Endothelial cell of umbilical vein (primary cell): ENCODE measurements around the gene PLA2G2D. TPM values are rescaled to one million over a fixed set of nuclear protein-coding genes. Genes with fewer than 3 reads are reported as not detected.

Experiments
- BruUV-seq: library from RNA; stranded (reverse); fragments of 400-500 nt; replicated peaks from 2 replicates; lab custom pipeline; 2021; lab: Mats Ljungman, UMichigan
- CTCF ChIA-PET: fragments of 300-600, 350-600 bp; sonication (Branson Sonifier 250); formaldehyde crosslinking; loops from one replicate; lab custom pipeline; 2021; ENCODE audit warnings: antibody characterized with exemption, inconsistent platforms; lab: Charles Lee
- POLR2A ChIA-PET: fragments of 300-600, 350-600 bp; sonication (Branson Sonifier 250); formaldehyde crosslinking; loops from one replicate; lab custom pipeline; 2021; ENCODE audit warnings: antibody characterized with exemption, inconsistent platforms; lab: Charles Lee
- DNase-seq: peaks from one replicate; pipeline ENCODE4 v3.0.0-alpha.2; 2011; ENCODE audit warnings: low read depth, low spot score
- FAIRE-seq: peaks from 2 replicates; lab custom pipeline; 2011; peaks lifted over from hg19 to GRCh38; lab: Jason Lieb, UNC
- H2AFZ ChIP-seq: 2 replicates; pipeline ENCODE4 v1.6.0; 2012; ENCODE audit warnings: low read depth, low read length, control low read depth, inconsistent platforms
- H3K27ac ChIP-seq: 2 replicates; pipeline ENCODE4 v1.5.1; 2011; ENCODE audit warnings: low read depth, mild to moderate bottlenecking, control low read depth, low read length, moderate library complexity; ENCODE audit not compliant: insufficient read depth
- H3K27me3 ChIP-seq, 2 experiments: 2 replicates each; pipeline versions ENCODE4 v1.6.0 to v1.6.1; 2011; ENCODE audit warnings: low read length in 2 of 2, mixed read lengths in 1 of 2; ENCODE audit not compliant: control insufficient read depth in 2 of 2, insufficient read depth in 2 of 2
- H3K36me3 ChIP-seq, 2 experiments: 2 replicates in 1 of 2; 3 replicates in 1 of 2; pipeline ENCODE4 v1.5.1; 2011; ENCODE audit warnings: low read length in 2 of 2, mild to moderate bottlenecking in 1 of 2, moderate library complexity in 1 of 2; ENCODE audit not compliant: control insufficient read depth in 2 of 2, insufficient read depth in 2 of 2; ENCODE audit errors: extremely low read depth in 1 of 2
- H3K4me1 ChIP-seq: 3 replicates; pipeline ENCODE4 v1.5.1; 2011; ENCODE audit warnings: mild to moderate bottlenecking, low read length; ENCODE audit not compliant: control insufficient read depth, insufficient read depth; ENCODE audit errors: extremely low read depth
- H3K4me2 ChIP-seq: 2 replicates; pipeline ENCODE4 v1.6.1; 2011; ENCODE audit warnings: low read length, control low read depth, mixed read lengths; ENCODE audit not compliant: insufficient read depth
- H3K4me3 ChIP-seq, 3 experiments: fragments of 200-600 bp in 1 of 3; sonication (generic), shearing (Covaris generic) in 1 of 3; replicated peaks in 1 of 3; 2 replicates each; pipeline ENCODE4 v1.5.1; 2011 to 2016; ENCODE audit warnings: control low read depth in 3 of 3, low read length in 3 of 3, mild to moderate bottlenecking in 2 of 3, inconsistent platforms in 1 of 3, low read depth in 1 of 3, moderate library complexity in 1 of 3; ENCODE audit not compliant: insufficient read depth in 1 of 3
- H3K79me2 ChIP-seq: 2 replicates; pipeline ENCODE4 v1.6.0; 2012; ENCODE audit warnings: low read length, inconsistent platforms; ENCODE audit not compliant: control insufficient read depth, insufficient read depth
- H3K9ac ChIP-seq: replicated peaks from 2 replicates; pipeline ENCODE3; 2011; ENCODE audit warnings: low read length, control low read depth; ENCODE audit not compliant: insufficient read depth; ENCODE audit errors: extremely low read depth
- H3K9me1 ChIP-seq: replicated peaks from 3 replicates; pipeline ENCODE4 v1.6.0; 2011; ENCODE audit warnings: mild to moderate bottlenecking, low read length; ENCODE audit not compliant: control insufficient read depth, insufficient read depth; ENCODE audit errors: extremely low read depth
- H3K9me3 ChIP-seq: replicated peaks from 2 replicates; pipeline ENCODE4 v1.5.1; 2012; ENCODE audit warnings: low read length, inconsistent platforms; ENCODE audit not compliant: control insufficient read depth, insufficient read depth
- H4K20me1 ChIP-seq: replicated peaks from 2 replicates; pipeline ENCODE3; 2011; ENCODE audit warnings: mild to moderate bottlenecking, low read length; ENCODE audit not compliant: control insufficient read depth, insufficient read depth; ENCODE audit errors: extremely low read depth
- CTCF ChIP-seq, 2 donors: IDR thresholded peaks; 1 replicate in 1 of 2; 2 replicates in 1 of 2; pipeline ENCODE4 v1.5.1; 2011; ENCODE audit warnings: low read length in 2 of 2, mild to moderate bottlenecking in 2 of 2, moderate library complexity in 2 of 2, control low read depth in 1 of 2, inconsistent platforms in 1 of 2, low read depth in 1 of 2; ENCODE audit not compliant: insufficient read depth in 1 of 2; ENCODE audit errors: extremely low read depth in 1 of 2
- EZH2 ChIP-seq: IDR thresholded peaks from 2 replicates; pipeline ENCODE4 v1.6.1; 2012; ENCODE audit warnings: borderline replicate concordance, low read depth, mild to moderate bottlenecking, moderate library complexity, low read length, inconsistent platforms; ENCODE audit not compliant: severe bottlenecking
- FOS ChIP-seq: IDR thresholded peaks from 2 replicates; pipeline ENCODE4 v1.6.1; 2011; ENCODE audit warnings: mild to moderate bottlenecking, low read length, moderate library complexity, borderline replicate concordance; ENCODE audit not compliant: insufficient read depth
- GATA2 ChIP-seq: IDR thresholded peaks from 2 replicates; pipeline ENCODE4 v1.7.0; 2011; ENCODE audit warnings: low read depth, mild to moderate bottlenecking, moderate library complexity, mixed read lengths, low read length; ENCODE audit not compliant: insufficient read length, insufficient read depth
- JUN ChIP-seq: IDR thresholded peaks from 2 replicates; pipeline ENCODE4 v1.6.1; 2011; ENCODE audit warnings: borderline replicate concordance, low read depth; ENCODE audit not compliant: insufficient read length, insufficient read depth
- MAX ChIP-seq: IDR thresholded peaks from 2 replicates; pipeline ENCODE4 v1.6.1; 2011; ENCODE audit not compliant: insufficient read depth, insufficient read length
- MYC ChIP-seq: IDR thresholded peaks from one replicate; pipeline ENCODE4 v1.6.1; 2011; ENCODE audit warnings: mild to moderate bottlenecking, low read depth, low read length
- POLR2A ChIP-seq: IDR thresholded peaks from 2 replicates; pipeline ENCODE4 v1.6.1; 2012; ENCODE audit warnings: low read depth, mild to moderate bottlenecking, control low read depth, low read length
- POLR2AphosphoS5 ChIP-seq: IDR thresholded peaks from 2 replicates; pipeline ENCODE4 v1.6.1; 2012; ENCODE audit warnings: low read depth, mild to moderate bottlenecking, control low read depth, low read length, moderate library complexity; ENCODE audit not compliant: insufficient read depth
- dilution Hi-C: fragments of 300-500 bp; cut with MboI; formaldehyde crosslinking; loops from one replicate; pipeline ENCODE4 v1.15.0; 2019; ENCODE audit warnings: low sequenced_read_pairs; ENCODE audit not compliant: extremely low pct_ligation_motif_present
- intact Hi-C: fragments of 100-400 bp; cut with micrococcal nuclease; formaldehyde crosslinking; loops from one replicate; pipeline ENCODE4 v1.10.0; 2022
- polyA plus RNA-seq, 4 experiments: library from polyadenylated mRNA; depleted of rRNA in 3 of 4; stranded (reverse) in 3 of 4; unstranded in 1 of 4; fragments of >200 nt; gene quantifications; 2 replicates each; pipeline versions ENCODE4 v1.2.1 to v1.2.3, GENCODE V29; 2011 to 2012; ENCODE audit warnings: missing spikeins in 1 of 4
- total RNA-seq: library from RNA; stranded (reverse); gene quantifications from 2 replicates; pipeline ENCODE4 v1.2.3, GENCODE V29; 2021

PLA2G2D gene
- total and polyA plus RNA-seq, 2 donors (not counting 3 experiments of a cell fraction or from before 2014, with no cell fraction given): not detected

GRCh38 chr1:20126041-20126805 lies 6.9 kb upstream of the PLA2G2D start:
- ChIA-PET POLR2A (no interaction called here), CTCF (interaction anchor here (1.3 kb wide), 1 partner anchor 26 kb away, joined by 3 read pairs; no protein-coding TSS in a partner anchor)
- no peak overlapping the region for H3K4me2 ChIP-seq
- no peak overlapping the region for H3K27ac ChIP-seq
- H3K79me2 ChIP-seq: no peaks in the 10 kb centered on the region
- dilution Hi-C loops (no loop called here), intact Hi-C loops (no loop called here)
- H3K4me1 ChIP-seq: no peaks in the 10 kb centered on the region
- H3K27me3 ChIP-seq: peaks cover 0 to 3% of the 10 kb centered on the region in 2 experiments
- no peak overlapping the region for H3K4me3 ChIP-seq
- no peaks in the 10 kb centered on the region for H3K9me3 ChIP-seq
- TF ChIP-seq JUN (no peak), MYC (no peak), POLR2A (no peak), GATA2 (no peak), CTCF (IDR thresholded peaks at IDR 0.05; ENCODE audit: extremely low read depth in 1 of 2, insufficient read depth in 1 of 2, low read depth in 1 of 2, low read length in 2 of 2) (no peak), MAX (no peak), FOS (no peak), POLR2AphosphoS5 (no peak), EZH2 (no peak)
- H3K9me1 ChIP-seq: no peaks in the 10 kb centered on the region
- no peaks in the 10 kb centered on the region for H4K20me1 ChIP-seq
- no peaks in the 10 kb centered on the region for H3K36me3 ChIP-seq
- DNase-seq: no peak
- no peak for FAIRE-seq
- H2AFZ ChIP-seq: no peak overlapping the region
- no TSS peak for BruUV-seq
- H3K9ac ChIP-seq: no peak overlapping the region
